T-helper 1 cell treated with Interleukin-12 subunit alpha and Interleukin-12 subunit beta and Interleukin-4 antibody, amounts not matched to agents 30 ng/mL and 1 ng/mL, for 36 hours (primary cell): ENCODE measurements around the gene METTL9. TPM values are rescaled to one million over a fixed set of nuclear protein-coding genes. Genes with fewer than 3 reads are reported as not detected.

Experiments
- intact Hi-C: fragments of 100-400 bp; cut with micrococcal nuclease; formaldehyde crosslinking; loops from one replicate; pipeline ENCODE4 v1.15.1; 2024
- total RNA-seq: library from RNA; stranded (reverse); gene quantifications from 2 replicates; pipeline ENCODE4 v1.2.3, GENCODE V29; 2022

The METTL9 gene
- total RNA-seq, 1 donor from 2014 or later: 62.8 TPM

GRCh38 chr16:21702276-21702675, 102.9 kb downstream of the METTL9 start:
- intact Hi-C loops: no loop called here

GRCh38 chr16:21703156-21703555, 103.8 kb downstream of the METTL9 start:
- intact Hi-C loops: no loop called here

GRCh38 chr16:21703589-21704174, 104.3 kb downstream of the METTL9 start:
- intact Hi-C loops: no loop called here

GRCh38 chr16:21704266-21704665, 104.9 kb downstream of the METTL9 start:
- intact Hi-C loops: no loop called here

GRCh38 chr16:21704733-21705132, 105.4 kb downstream of the METTL9 start:
- intact Hi-C loops: loop anchor here (5.0 kb wide), 1 partner anchor 107 kb away; the partner anchor contains the start of gene METTL9

Other genes starting within 250 kb of the METTL9 start
- gene IGSF6, start 53.0 kb downstream of the METTL9 start, total RNA-seq: 0.12 and 0.15 TPM in 2 replicates
- gene OTOA, start 64.4 kb downstream of the METTL9 start, total RNA-seq: 0.05 and 0.12 TPM in 2 replicates